ENCODE measurements around the gene DSCAML1. TPM values are rescaled to one million over a fixed set of nuclear protein-coding genes. Genes with fewer than 3 reads are reported as not detected.

The DSCAML1 gene
- total and polyA plus RNA-seq, 2 of the 8 experiments (the other 6 are each of a cell fraction or from before 2014, with no cell fraction given), result 0.19 to 0.24 TPM

- TF ChIP-seq CHD7 (IDR thresholded peaks at IDR 0.05; ENCODE audit: insufficient replicate concordance, low read length), result no peak
- no peak for TF ChIP-seq SP2 (IDR thresholded peaks at IDR 0.05; ENCODE audit: low read length)
- TF ChIP-seq SIRT6 (IDR thresholded peaks at IDR 0.05; ENCODE audit: low read length), result no peak
- no peak for TF ChIP-seq JUN (IDR thresholded peaks at IDR 0.05; ENCODE audit: low read depth, low read length)
- no peak for TF ChIP-seq CHD2 (IDR thresholded peaks at IDR 0.05; ENCODE audit: low read length)
- no peak for TF ChIP-seq CEBPB (IDR thresholded peaks at IDR 0.05; ENCODE audit: low read depth, low read length)
- TF ChIP-seq NANOG (IDR thresholded peaks at IDR 0.05; ENCODE audit: insufficient read depth, low read depth, low read length, poor library complexity, severe bottlenecking), result no peak
Observed at GRCh38 chr11:117457031-117457785, 339.8 kb downstream of the DSCAML1 start (continued).

Data from H1 (cell line).